ENCODE measurements around the gene AHI1. TPM values are rescaled to one million over a fixed set of nuclear protein-coding genes. Genes with fewer than 3 reads are reported as not detected.

The AHI1 gene
- total and polyA plus RNA-seq, 2 of the 13 experiments (the other 11 are each of a cell fraction or from before 2014, with no cell fraction given) = 7.2 to 18.6 TPM

GRCh38 chr6:135426833-135427232 is 70.7 kb downstream of the AHI1 start (continued):
- no peak for TF ChIP-seq ZNF382 (CRISPR knock-in tag; IDR thresholded peaks at IDR 0.05; ENCODE audit: borderline replicate concordance)
- peak; percentile 77 for TF ChIP-seq ZGPAT (CRISPR knock-in tag; IDR thresholded peaks at IDR 0.05)
- TF ChIP-seq ZNF792 (CRISPR knock-in tag; IDR thresholded peaks at IDR 0.05) = no peak
- TF ChIP-seq ZNF510 (CRISPR knock-in tag; IDR thresholded peaks at IDR 0.05; ENCODE audit: low read depth) = no peak
- TF ChIP-seq DNMT3B (CRISPR knock-in tag; conservative IDR thresholded peaks at IDR 0.05) = no peak
- TF ChIP-seq ZNF674 (CRISPR knock-in tag; IDR thresholded peaks at IDR 0.05; ENCODE audit: low read depth) = no peak
- TF ChIP-seq AKNA (CRISPR knock-in tag; IDR thresholded peaks at IDR 0.05; ENCODE audit: borderline replicate concordance) = no peak
- no peak for TF ChIP-seq ZNF501 (CRISPR knock-in tag; IDR thresholded peaks at IDR 0.05)
- TF ChIP-seq ZNF33B (CRISPR knock-in tag; IDR thresholded peaks at IDR 0.05) = no peak
- TF ChIP-seq EP300 (IDR thresholded peaks at IDR 0.05; ENCODE audit: low read depth in 2 of 2, low read length in 2 of 2) = peak in 1 of 2 experiments; percentile 68; a peak in 2 of 4 replicates
- no peak for TF ChIP-seq EP300 (CRISPR knock-in tag; IDR thresholded peaks at IDR 0.05; ENCODE audit: borderline replicate concordance)
- TF ChIP-seq MAZ (IDR thresholded peaks at IDR 0.05; ENCODE audit: borderline replicate concordance, low read depth, low read length) = no peak
- TF ChIP-seq MAZ (CRISPR knock-in tag; IDR thresholded peaks at IDR 0.05; ENCODE audit: low read depth) = no peak
- TF ChIP-seq CREB1 (IDR thresholded peaks at IDR 0.05) = no peak
- 0 out of 2 replicates have a peak, but pooled peaks have one; percentile 6 for TF ChIP-seq CREB1 (CRISPR knock-in tag; IDR thresholded peaks at IDR 0.05)
- TF ChIP-seq RARG (CRISPR knock-in tag; IDR thresholded peaks at IDR 0.05; ENCODE audit: low read depth) = no peak
- TF ChIP-seq ATF1 (CRISPR knock-in tag; IDR thresholded peaks at IDR 0.05) = no peak
- 0 out of 2 replicates have a peak, but pooled peaks have one; percentile 44 for TF ChIP-seq RERE (CRISPR knock-in tag; IDR thresholded peaks at IDR 0.05; ENCODE audit: low read depth)
- TF ChIP-seq TCF7 (IDR thresholded peaks at IDR 0.05; ENCODE audit: low read depth) = peak; percentile 68
- no peak for TF ChIP-seq HOXA3 (CRISPR knock-in tag; IDR thresholded peaks at IDR 0.05)
